GM12872 (cell line): ENCODE data around the gene C9orf57.

Experiments
- CTCF ChIP-seq: IDR thresholded peaks from 3 replicates; pipeline ENCODE4 v1.5.1; 2011; ENCODE audit warnings: low read depth, mild to moderate bottlenecking, low read length, moderate library complexity; ENCODE audit not compliant: insufficient read depth

C9orf57 gene

GRCh38 chr9:72038890-72039410 is 21.5 kb downstream of the C9orf57 start:
- peak; percentile 94 for TF ChIP-seq CTCF

GRCh38 chr9:72038408-72038807 is 22.0 kb downstream of the C9orf57 start:
- TF ChIP-seq CTCF: no peak

GRCh38 chr9:72037571-72037970 is 22.8 kb downstream of the C9orf57 start:
- no peak for TF ChIP-seq CTCF

GRCh38 chr9:72030767-72031166 is 29.6 kb downstream of the C9orf57 start:
- no peak for TF ChIP-seq CTCF

- no peak for TF ChIP-seq CTCF
These were observed 30.4 kb downstream of the C9orf57 start for GRCh38 chr9:72029986-72030385.

GRCh38 chr9:72025906-72026305 is 34.5 kb downstream of the C9orf57 start:
- TF ChIP-seq CTCF: no peak

GRCh38 chr9:72023596-72023995 is 36.8 kb downstream of the C9orf57 start:
- no peak for TF ChIP-seq CTCF

- TF ChIP-seq CTCF: no peak
These were observed 37.6 kb downstream of the C9orf57 start for GRCh38 chr9:72022841-72023240.
